ENCODE results near the gene HLA-DMA.

Gene HLA-DMA

GRCh38 chr6:32974016-32974333 lies 21.1 kb upstream of the HLA-DMA start:
- peak overlapping the region; percentile 100 for H3K27ac ChIP-seq
- TF ChIP-seq ZFX (IDR thresholded peaks at IDR 0.05; ENCODE audit: borderline replicate concordance) (no peak), CTCF (IDR thresholded peaks at IDR 0.05) (no peak)

- H3K27ac ChIP-seq, result peak overlapping the region; percentile 100
- TF ChIP-seq CTCF (IDR thresholded peaks at IDR 0.05) (no peak), ZFX (IDR thresholded peaks at IDR 0.05; ENCODE audit: borderline replicate concordance) (no peak)
Observed at GRCh38 chr6:32973144-32974015, 20.5 kb upstream of the HLA-DMA start.

- H3K27ac ChIP-seq, result peak overlapping the region; percentile 100
- no peak for TF ChIP-seq CTCF (IDR thresholded peaks at IDR 0.05)
- no peak for TF ChIP-seq ZFX (IDR thresholded peaks at IDR 0.05; ENCODE audit: borderline replicate concordance)
Observed at GRCh38 chr6:32972353-32973143, 19.7 kb upstream of the HLA-DMA start.

GRCh38 chr6:32971581-32972352 lies 18.9 kb upstream of the HLA-DMA start:
- peak overlapping the region; percentile 100 for H3K27ac ChIP-seq

GRCh38 chr6:32971242-32971580 lies 18.3 kb upstream of the HLA-DMA start:
- TF ChIP-seq ZFX (IDR thresholded peaks at IDR 0.05; ENCODE audit: borderline replicate concordance), result no peak
- no peak for TF ChIP-seq CTCF (IDR thresholded peaks at IDR 0.05)
- peak overlapping the region; percentile 100 for H3K27ac ChIP-seq

More at GRCh38 chr6:32971581-32972352, 18.9 kb upstream of the HLA-DMA start:
- TF ChIP-seq ZFX (IDR thresholded peaks at IDR 0.05; ENCODE audit: borderline replicate concordance), result no peak
- no peak for TF ChIP-seq CTCF (IDR thresholded peaks at IDR 0.05)

- peak overlapping the region; percentile 100 for H3K27ac ChIP-seq
- TF ChIP-seq CTCF (IDR thresholded peaks at IDR 0.05), result no peak
- no peak for TF ChIP-seq ZFX (IDR thresholded peaks at IDR 0.05; ENCODE audit: borderline replicate concordance)
Observed at GRCh38 chr6:32970413-32971241, 17.7 kb upstream of the HLA-DMA start.

Data from 22Rv1 (cell line).